ENCODE data around the gene PBX4.
"Not testable (repeated sequence)": the region's sequence is repeated elsewhere in the genome, so short reads cannot be mapped to it uniquely, and the experiment has no call there.

PBX4 gene

GRCh38 chr19:19619181-19619848 lies 828 bp upstream of the PBX4 start:
- H3K27me3 Mint-ChIP-seq (ENCODE audit: low read depth), result no peaks in the 10 kb centered on the region
- H3K4me3 Mint-ChIP-seq, result peak overlapping the region; percentile 85 to 88 (median 87)
- H3K9me3 Mint-ChIP-seq, result no peaks in the 10 kb centered on the region
- no peak for TF ChIP-seq CTCF (IDR thresholded peaks at IDR 0.05; ENCODE audit: unreplicated experiment in 3 of 3)
- H3K4me1 Mint-ChIP-seq, result peaks cover 18% of the 10 kb centered on the region
- H3K27ac Mint-ChIP-seq, result peak overlapping the region; percentile 56 to 85 (median 85)
- H3K36me3 Mint-ChIP-seq (ENCODE audit: low read depth), result peaks cover 14% of the 10 kb centered on the region

GRCh38 chr19:19615086-19615485 lies 3.4 kb downstream of the PBX4 start:
- H3K27me3 Mint-ChIP-seq (ENCODE audit: low read depth), result no peaks in the 10 kb centered on the region
- no peak for TF ChIP-seq CTCF (IDR thresholded peaks at IDR 0.05; ENCODE audit: unreplicated experiment in 3 of 3)

GRCh38 chr19:19613506-19613905 lies 5.0 kb downstream of the PBX4 start:
- Mint-ChIP-seq H3K4me3 (peak overlapping the region in 2 of 3 experiments; percentile 5 to 38), H3K27me3 (ENCODE audit: low read depth) (no peaks in the 10 kb centered on the region), H3K36me3 (ENCODE audit: low read depth) (peaks cover 3% of the 10 kb centered on the region), H3K27ac (peak overlapping the region; percentile 79 to 91 (median 82)), H3K9me3 (no peaks in the 10 kb centered on the region), H3K4me1 (peaks cover 22% of the 10 kb centered on the region)
- no peak for TF ChIP-seq CTCF (IDR thresholded peaks at IDR 0.05; ENCODE audit: unreplicated experiment in 3 of 3)

More at GRCh38 chr19:19615086-19615485, 3.4 kb downstream of the PBX4 start:
- Mint-ChIP-seq H3K4me3 (peak overlapping the region in 1 of 3 experiments; percentile 54), H3K4me1 (peaks cover 32% of the 10 kb centered on the region), H3K9me3 (no peaks in the 10 kb centered on the region), H3K27ac (peak overlapping the region in 1 of 3 experiments; percentile 25), H3K36me3 (ENCODE audit: low read depth) (no peaks in the 10 kb centered on the region)

GRCh38 chr19:19610376-19611202 lies 7.9 kb downstream of the PBX4 start:
- no peak for TF ChIP-seq CTCF (IDR thresholded peaks at IDR 0.05; ENCODE audit: unreplicated experiment in 3 of 3)
- H3K27ac Mint-ChIP-seq, result peak overlapping the region in 2 of 3 experiments; percentile 3 to 85
- H3K9me3 Mint-ChIP-seq, result no peaks in the 10 kb centered on the region
- H3K36me3 Mint-ChIP-seq (ENCODE audit: low read depth), result peaks cover 5% of the 10 kb centered on the region
- no peaks in the 10 kb centered on the region for H3K27me3 Mint-ChIP-seq (ENCODE audit: low read depth)
- H3K4me3 Mint-ChIP-seq, result no peak overlapping the region
- H3K4me1 Mint-ChIP-seq, result peaks cover 20% of the 10 kb centered on the region

GRCh38 chr19:19606686-19607085 lies 11.8 kb downstream of the PBX4 start:
- not testable (repeated sequence) for H3K9me3 Mint-ChIP-seq; H3K36me3 Mint-ChIP-seq (ENCODE audit: low read depth); H3K27me3 Mint-ChIP-seq (ENCODE audit: low read depth); H3K4me3 Mint-ChIP-seq; H3K27ac Mint-ChIP-seq
- peaks cover 14% of the 10 kb centered on the region for H3K4me1 Mint-ChIP-seq

GRCh38 chr19:19606021-19606420 lies 12.5 kb downstream of the PBX4 start:
- Mint-ChIP-seq H3K27ac (peak overlapping the region in 1 of 3 experiments; percentile 67), H3K36me3 (ENCODE audit: low read depth) (peaks cover 5% of the 10 kb centered on the region), H3K4me1 (peaks cover 12% of the 10 kb centered on the region), H3K4me3 (no peak overlapping the region), H3K9me3 (no peaks in the 10 kb centered on the region), H3K27me3 (ENCODE audit: low read depth) (no peaks in the 10 kb centered on the region)
- no peak for TF ChIP-seq CTCF (IDR thresholded peaks at IDR 0.05; ENCODE audit: unreplicated experiment in 3 of 3)

All from nephron (organoid).